ENCODE data around the gene PPA2.

- TF ChIP-seq, protein P1, sequence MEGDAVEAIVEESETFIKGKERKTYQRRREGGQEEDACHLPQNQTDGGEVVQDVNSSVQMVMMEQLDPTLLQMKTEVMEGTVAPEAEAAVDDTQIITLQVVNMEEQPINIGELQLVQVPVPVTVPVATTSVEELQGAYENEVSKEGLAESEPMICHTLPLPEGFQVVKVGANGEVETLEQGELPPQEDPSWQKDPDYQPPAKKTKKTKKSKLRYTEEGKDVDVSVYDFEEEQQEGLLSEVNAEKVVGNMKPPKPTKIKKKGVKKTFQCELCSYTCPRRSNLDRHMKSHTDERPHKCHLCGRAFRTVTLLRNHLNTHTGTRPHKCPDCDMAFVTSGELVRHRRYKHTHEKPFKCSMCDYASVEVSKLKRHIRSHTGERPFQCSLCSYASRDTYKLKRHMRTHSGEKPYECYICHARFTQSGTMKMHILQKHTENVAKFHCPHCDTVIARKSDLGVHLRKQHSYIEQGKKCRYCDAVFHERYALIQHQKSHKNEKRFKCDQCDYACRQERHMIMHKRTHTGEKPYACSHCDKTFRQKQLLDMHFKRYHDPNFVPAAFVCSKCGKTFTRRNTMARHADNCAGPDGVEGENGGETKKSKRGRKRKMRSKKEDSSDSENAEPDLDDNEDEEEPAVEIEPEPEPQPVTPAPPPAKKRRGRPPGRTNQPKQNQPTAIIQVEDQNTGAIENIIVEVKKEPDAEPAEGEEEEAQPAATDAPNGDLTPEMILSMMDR (IDR thresholded peaks at IDR 0.05; ENCODE audit: low read depth, low read length): no peak
- no peak for TF ChIP-seq EZH2phosphoT487 (IDR thresholded peaks at IDR 0.05; ENCODE audit: low read depth)
Observed at GRCh38 chr4:105483840-105484239, 10.0 kb upstream of the PPA2 start.

Measured in OCI-LY3 (cell line).